Hematopoietic multipotent progenitor cell (in vitro differentiated cells): ENCODE data around the gene ACAT2. TPM values are rescaled to one million over a fixed set of nuclear protein-coding genes. Genes with fewer than 3 reads are reported as not detected.
"Not testable (repeated sequence)": the region's sequence is repeated elsewhere in the genome, so short reads cannot be mapped to it uniquely, and the experiment has no call there.

Source experiments
- DNase-seq, 3 donors: peaks; one replicate each; pipeline ENCODE4 v3.0.0-alpha.2; 2011 to 2015; ENCODE audit warnings: low read depth in 2 of 3, low spot score in 2 of 3
- total RNA-seq: library from RNA; depleted of rRNA; stranded (reverse); fragments of >200 nt; gene quantifications from one replicate; pipeline ENCODE4 v1.2.3, GENCODE V29; 2012

Gene ACAT2
- total RNA-seq: 17.8 TPM

DNA sequence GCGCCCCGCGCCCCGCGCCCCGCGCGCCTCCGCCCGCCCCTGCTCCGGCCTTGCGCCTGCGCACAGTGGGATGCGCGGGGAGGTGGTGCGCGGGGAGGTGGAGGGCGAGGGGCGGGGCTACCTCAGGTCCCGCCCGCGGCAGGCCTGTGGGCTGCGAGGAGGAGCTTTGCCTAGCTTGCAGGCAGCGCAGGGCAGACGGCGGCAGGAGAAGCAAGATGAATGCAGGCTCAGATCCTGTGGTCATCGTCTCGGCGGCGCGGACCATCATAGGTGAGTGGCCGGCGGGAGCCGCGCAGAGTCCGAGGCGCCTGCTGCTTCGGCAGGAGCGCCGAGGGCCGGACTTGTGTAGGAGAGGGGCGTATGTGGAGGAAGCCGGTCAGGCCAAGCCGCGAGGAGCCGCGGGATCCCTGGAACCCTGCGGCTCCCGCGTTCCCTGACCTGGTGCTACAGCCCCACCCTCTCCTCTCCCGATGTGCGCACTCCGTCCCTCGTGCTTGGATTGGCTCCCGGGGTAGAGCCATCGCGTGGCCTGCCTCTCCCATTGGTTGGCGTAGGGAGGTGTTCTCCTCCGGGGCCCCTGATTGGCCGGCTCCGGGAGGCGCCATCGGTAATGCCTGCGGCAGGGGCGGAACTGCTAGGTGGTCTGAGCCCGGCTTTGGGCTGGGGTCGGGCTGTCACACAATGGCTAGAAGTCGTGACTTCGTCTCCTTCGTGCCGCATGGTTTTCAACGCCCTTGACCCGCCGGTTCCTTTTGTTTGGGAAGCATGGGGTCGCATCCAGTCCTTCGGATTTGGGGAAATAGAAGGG lies at the start of gene ACAT2:
TSS of gene ACAT2 (plus strand) at position 173 of the 808 bp plus-strand sequence. CDS start at position 216, 43 bp downstream.
- peak; percentile 89 to 96 (median 91) for DNase-seq

DNA sequence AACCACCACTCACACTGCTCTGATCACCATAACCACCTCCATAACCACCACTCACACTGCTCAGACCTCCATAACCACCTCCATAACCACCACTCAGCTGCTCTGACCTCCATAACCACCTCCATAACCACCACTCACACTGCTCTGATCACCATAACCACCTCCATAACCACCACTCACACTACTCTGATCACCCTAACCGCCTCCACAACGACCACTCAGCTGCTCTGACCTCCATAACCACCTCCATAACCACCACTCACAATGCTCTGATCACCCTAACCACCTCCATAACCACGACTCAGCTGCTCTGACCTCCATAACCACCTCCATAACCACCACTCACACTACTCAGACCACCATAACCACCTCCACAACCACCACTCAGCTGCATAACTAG lies 49.5 kb upstream of the ACAT2 start:
- DNase-seq: not testable (repeated sequence)

DNA sequence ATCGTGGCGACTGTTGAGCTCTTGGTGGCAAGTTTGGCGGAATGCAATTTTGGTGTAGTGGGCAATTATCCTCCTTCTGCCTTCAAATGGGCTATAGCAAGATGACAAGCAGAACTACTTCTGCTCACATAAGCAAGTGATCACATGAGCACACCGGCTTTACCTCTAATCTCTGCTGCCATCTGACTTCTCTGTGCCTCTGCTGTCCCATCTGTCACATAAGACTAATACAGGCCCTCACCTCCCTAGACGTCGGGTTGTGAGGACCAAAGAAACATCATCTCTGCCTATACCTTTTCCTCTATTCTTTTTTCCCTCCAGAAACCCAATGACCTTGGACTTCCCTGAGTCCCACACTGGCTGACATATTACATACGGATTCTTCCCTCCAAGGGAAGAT lies 47.9 kb upstream of the ACAT2 start:
- no peak for DNase-seq

DNA sequence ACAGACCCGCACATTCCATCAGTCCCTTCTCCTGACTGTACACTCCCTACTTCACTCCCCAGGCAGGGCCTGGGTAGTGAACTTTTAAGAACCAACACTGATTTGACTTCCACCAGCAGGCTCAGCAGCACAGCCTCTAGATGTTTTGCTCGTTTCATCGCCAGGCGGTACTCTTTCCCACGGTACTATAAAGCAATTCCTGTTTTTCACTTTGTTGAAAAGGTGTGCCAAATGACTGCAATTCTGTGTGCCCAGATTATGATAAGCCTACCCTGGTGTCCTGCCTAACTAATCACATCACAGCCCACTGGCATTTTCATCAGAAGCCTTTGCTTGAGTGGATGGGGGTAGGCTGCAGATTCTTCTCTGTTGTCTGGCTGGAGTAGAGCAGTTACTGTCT lies 47.4 kb upstream of the ACAT2 start:
- no peak for DNase-seq

DNA sequence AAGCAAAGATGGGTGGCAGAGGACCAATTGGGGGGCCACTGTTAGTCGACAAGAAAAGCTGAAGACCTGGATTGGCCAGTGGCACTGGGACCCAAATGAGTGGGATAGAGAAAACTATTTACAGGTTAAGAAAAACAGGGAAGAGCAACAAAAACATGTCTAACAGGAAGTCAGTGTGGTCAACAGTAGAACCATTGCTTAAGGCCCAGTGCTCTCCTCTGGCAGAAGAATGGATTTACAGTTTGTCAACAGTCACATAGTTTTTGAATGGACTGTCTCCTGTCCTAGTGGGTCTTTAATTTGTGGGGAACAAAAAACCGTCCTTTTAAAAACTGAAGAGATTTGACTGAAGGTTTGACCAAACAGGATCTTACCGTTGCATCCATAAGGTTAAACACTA lies 46.7 kb upstream of the ACAT2 start:
- DNase-seq: no peak

DNA sequence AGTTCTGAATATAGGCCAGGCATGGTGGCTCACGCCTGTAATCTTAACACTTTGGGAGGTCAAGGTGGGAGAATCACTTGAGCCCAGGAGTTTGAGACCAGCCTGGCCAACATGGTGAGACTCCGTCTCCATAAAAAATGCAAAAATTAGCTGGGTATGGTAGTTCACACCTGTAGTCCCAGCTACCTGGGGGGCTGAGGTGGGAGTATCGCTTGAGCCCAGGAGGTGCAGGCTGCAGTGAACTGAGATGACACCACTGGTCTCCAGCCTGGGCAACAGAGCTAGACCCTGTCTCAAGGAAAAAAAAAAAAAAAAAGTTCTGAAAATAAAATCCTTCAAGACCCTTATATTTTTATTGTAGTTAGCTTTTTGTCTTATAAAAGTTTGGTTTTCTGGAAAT lies 46.2 kb upstream of the ACAT2 start:
- DNase-seq: no peak

DNA sequence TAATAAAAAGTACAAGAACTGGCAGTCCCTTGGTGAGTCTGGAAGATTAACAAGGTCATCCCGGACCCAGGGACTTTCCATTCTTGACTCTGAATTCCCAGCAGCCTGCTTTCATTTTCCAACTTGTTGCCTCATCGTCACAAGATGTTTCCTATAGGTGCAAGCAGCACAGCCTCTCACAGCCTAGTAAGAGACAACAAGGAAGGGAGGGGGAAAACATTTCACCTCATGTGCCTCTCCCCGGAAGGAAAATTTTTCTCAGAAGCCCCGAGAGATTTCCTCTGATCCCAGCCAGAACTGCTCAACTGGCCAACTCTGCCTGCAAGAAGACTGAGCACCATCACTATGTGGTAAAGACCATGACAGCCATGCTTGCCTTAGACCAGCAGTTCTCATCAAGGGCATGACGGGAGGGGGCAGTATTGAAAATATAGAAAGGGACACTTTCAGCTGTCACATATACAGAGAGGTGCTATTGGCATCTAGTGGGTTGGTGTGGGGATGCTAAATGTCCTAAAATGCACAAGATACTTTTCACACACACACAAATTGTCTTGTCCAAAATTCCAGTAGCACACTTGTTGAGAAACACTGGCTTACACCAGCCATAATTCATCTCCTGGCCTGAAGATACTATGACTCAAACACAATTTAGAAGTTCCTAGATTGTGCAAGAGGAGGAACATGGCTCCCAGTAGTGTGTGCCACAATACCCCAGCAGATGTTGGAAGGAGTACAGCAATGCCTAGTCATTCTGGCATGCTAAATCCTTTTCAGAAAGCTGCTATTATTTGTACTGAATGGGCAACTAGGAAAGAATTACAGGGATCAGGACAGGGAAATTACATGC lies 45.4 kb upstream of the ACAT2 start:
- peak in 2 of 3 donors; percentile 31 to 37 for DNase-seq

DNA sequence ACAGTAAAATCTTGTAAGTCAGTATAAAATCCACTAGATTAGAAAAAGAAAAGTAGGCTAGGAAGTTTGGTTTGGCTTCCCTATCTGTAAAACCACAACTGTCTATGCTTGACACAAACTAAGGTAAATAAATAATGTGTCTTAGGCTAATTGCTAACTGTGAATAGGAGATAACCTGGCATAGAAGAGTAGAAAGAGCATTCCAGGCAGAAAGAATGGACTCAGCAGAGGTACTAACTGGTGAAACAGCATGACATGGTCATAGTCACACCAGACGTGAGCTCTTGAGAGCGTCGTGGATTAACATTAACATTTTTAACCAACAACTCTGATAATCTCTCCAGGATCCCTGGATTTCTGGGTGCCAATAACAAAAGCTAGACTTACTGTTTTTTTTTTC lies 43.2 kb upstream of the ACAT2 start:
- no peak for DNase-seq

DNA sequence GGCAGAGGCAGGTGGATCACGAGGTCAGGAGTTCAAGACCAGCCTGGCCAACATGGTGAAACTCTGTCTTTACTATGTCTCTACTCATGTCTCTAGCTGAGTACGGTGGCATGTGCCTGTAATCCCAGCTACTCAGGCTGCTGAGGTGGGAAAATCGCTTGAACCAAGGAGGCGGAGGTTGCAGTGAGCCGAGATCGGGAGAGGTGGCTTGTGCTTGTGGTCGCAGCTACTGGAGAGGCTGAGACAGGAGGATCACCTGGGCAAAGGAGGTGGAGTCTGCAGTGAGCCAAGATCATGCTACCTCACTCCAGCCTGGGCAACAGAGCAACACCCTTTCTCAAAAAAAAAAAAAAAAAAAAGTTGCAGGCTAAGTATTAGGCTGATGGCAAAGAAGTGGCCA lies 42.6 kb upstream of the ACAT2 start:
- no peak for DNase-seq

DNA sequence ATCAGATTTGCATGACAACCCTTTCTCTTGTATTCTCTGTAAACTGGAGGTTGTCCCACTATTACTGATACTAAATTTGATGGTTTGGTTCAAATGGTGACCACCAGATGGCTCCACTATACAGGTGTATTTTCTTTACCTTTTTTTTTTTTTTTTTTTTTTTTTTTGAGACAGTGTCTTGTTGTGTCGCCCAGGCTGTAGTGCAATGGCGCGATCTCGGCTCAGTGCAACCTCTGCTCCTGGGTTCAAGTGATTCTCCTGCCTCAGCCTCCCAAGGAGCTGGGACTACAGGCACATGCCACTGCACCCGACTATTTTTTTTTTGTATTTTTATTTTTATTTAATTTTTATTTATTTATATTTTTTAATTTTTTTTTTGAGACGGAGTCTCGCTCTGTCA lies 41.1 kb upstream of the ACAT2 start:
- DNase-seq: peak; percentile 46 to 60 (median 46)

DNA sequence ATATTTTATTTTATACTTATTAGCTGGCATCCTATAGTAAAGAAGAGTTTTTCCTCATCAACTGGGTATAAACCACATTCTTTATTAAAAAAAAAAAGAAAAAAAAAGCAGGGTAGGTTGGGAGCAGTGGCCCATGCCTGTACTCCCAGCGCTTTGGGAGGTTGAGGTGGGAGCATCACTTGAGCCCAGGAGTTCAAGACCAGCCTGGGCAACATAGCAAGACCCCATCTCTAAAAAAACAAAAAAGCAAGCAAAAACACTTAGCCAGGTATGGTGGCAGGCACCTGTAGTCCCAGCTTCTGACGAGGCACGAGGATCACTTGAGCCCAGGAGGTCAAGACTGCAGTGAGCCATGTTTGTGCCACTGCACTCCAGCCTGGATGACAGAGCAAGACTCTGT lies 39.9 kb upstream of the ACAT2 start:
- DNase-seq: not testable (repeated sequence)

DNA sequence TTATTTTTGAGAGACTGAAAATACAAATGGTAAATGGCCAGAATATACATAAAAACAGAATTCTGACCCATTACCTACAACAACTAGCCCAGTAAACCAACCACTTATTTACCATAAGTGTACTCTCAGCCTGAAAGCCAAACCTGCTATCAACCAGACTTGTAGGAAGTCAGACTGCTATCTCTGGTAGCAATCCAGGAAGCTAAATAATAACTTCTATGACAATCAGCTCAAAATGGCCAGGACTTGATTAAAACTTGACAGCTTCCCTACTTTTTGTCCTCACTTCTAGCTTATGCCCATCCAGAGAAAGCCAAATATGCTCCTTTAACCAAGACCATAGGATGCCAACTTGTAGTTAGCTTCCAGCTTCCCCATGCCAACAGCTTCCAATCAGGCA lies 39.2 kb upstream of the ACAT2 start:
- DNase-seq: no peak

DNA sequence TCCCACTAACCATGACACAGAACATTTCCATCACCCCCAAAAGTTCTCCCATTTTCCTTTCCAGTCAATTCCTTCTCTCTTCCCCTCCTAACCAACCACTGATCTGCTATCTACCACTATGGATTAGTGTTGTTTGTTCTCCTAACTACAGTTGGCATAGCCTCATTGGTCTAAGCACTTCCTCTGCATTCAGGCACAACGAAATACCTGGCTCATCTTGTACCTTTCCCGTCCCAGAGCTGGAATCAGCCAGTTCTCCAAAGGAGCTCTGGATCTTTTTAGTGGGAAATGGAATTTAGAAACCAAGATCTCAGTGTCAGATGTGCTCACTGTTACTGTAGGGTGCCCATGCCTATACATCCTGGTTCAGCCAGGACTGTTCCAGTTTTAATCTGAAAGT lies 38.6 kb upstream of the ACAT2 start:
- DNase-seq: no peak

DNA sequence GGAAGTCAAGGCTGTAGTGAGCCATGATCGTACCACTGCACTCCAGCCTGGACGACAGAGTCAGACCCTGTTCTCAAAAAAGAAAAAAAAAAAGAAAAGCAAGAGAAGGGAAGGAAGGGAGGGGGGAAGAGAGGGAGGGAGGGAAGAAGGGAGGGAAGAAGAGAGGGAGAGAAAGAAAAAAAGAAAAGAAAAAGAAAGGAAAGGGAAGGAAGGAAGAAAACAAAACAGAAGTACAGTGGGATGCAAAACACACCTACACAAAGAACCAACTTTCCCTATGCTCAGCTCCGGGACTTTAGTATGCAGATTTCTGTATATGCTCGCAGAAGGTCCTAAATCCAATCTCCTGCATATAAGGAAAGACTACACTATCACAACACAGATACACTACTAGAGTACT lies 37.1 kb upstream of the ACAT2 start:
- DNase-seq: no peak

DNA sequence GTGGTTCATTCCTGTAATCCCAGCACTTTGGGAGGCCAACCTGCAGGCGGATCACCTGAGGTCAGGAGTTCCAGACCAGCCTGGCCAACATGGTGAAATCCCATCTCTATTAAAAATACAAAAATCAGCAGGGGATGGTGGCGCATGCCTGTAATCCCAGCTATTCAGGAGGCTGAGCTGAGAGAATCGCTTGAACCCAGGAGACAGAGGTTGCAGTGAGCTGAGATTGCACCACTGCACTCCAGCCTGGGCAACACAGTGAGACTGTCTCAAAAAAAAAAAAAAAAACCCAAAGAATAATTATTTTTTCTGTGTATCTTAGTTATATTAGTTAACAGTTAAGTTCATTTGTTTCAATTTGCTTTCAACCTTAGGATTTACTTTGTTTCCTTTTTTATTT lies 36.6 kb upstream of the ACAT2 start:
- not testable (repeated sequence) for DNase-seq

DNA sequence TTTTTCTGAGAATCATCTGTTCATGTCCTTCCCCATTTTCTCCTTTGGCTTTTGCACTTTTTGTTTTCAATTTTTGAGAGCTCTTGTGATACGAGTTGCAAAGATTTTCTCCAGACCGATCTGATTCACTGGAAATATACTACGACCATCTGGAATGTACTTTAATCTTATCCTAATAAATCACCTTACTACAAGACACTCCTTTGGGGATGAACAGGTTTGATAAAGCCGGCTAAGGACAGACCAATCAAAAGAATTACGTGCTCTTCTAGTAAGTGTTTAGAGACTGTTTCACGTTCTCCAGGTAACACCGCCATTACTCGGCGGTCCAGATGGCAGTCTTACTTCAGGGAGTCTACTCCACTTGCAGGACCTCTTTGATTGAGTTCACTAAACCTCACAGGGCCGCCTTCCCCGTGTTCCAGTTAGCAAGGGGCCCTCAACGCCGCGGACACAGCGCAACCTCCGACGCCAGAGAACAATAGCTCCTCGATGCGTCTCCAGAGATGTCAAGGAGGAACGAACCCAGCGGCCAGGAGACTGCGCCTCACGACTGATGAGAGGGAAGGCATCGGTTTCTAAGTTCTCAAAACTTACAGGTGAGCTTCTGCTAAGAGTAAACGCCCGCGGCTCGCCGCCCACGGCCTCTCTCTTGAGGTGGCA lies 35.5 kb upstream of the ACAT2 start:
- no peak for DNase-seq

DNA sequence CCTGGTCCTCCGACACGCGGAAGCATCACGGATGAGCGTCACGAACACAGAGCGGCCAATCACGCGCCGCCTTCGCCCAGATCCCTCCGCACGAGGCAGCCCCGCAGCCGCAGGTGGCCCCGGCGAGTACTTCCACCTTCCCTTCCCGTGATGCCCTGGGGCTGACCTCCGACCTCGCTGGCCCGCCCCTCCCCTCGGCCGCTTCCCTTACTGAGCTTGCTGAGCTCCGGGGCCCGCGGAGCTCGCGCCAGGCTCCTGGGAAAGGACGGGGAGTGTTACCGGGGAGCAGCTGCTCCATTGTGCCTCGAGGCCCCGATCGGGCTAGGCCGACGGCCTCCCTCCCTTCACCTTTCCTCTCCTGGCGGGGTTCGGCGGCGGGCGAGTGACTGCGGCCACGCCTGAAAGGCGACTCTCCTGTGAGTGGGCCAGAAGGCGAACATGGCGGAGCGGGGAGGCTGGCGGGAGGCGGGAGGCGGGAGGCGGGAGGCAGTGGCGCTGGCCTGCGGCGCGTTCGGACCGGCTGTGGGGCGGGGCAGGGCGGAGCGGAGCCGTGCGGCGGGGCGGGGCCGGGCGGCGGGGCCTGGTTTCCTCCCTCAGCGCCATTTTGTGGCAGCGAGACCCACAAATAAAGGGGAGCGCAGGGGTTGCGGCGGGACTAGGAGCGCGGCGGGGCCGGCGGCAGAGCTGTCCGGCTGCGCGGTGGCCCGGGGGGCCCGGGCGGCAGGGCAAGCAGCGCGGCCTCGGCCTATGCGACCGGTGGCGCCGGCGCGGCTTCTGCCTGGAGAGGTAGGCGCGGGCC lies 34.7 kb upstream of the ACAT2 start, which contains the start of gene WTAP:
TSS of gene WTAP (plus strand) at position 589 of the 799 bp plus-strand sequence. CDS start 8,760 bp downstream, outside the sequence.
- peak; percentile 93 to 98 (median 96) for DNase-seq

DNA sequence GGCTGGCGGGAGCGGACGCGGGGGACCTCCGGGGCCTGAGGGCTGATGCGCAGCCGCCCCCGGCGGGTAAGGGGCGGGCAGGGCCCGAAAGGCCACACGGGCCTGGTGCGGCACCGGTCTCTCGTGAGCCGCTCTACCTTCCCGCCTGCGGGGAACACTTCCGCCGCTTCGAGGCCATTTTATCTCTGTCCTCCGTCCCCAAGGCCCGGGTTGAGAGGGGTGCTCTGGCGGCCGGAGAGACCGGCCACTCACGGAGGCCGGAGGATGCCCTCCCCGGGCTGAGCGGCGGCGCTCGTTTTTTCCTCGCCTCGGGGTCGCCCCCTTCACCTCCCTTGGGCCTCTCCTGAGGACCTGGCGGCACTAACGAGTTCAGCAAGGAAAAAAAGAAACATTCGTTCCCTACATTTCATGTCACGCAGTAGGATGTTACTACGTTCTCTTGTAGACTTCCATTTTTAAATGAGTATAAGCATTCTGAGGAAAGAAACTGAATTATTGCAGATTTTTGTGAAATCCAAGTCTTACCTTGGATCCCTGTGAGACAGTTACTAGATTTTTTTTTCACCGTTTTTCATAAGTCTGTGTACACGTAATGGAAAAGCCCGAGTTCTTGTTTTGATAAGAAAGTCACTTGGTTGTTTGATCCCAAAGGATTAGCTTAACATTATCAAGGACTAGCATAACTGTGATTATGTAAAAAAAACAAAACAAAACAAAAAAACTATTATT lies 34.0 kb upstream of the ACAT2 start:
- no peak for DNase-seq

DNA sequence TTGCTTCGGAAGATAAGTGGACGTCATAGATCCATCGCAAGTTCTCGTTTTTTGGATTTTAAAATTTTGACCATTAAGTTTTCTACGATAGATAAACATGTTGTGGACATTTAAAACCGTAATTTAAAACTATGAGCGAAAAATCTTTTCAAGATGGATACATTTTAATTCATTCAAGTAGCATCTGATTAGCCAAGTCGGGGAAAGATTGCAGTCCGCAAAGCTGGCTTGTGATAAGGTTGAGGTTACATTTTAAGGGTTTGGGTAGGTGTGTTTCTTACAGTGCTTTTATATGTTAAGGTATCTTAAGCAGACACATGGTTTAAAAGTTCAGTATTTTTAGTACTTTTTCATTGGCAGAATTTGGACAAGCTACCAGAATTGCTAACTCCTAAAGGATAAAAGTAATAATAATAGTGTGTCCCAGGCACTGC lies 33.3 kb upstream of the ACAT2 start:
- DNase-seq: no peak
